Fibroblast of skin of left quadriceps (primary cell): ENCODE results near the gene PFDN2.

Source experiments
- DNase-seq, 2 experiments: peaks; one replicate each; pipeline ENCODE4 v3.0.0-alpha.2; 2013; ENCODE audit warnings: low read depth in 2 of 2

The PFDN2 gene

DNA sequence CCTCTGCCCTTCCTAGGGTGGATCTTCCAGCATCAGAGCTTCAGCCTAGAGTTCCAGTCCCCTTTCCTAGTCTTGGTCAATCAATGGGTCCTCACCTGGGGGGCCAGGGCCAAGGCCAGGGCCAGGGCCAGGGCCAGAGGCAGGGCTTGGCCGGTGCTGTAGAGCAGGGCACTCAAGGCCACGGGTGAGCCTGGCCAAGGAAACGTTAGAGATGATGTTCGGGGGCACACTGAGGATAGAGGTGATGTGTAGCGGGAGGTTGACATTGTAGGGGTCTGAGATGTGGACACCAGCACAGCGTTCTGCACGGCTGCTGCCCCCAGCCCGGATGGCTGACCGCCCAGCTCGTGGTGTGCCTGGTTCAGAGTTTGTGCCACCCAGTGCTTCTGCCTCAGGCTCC, 66.6 kb downstream of the PFDN2 start:
- DNase-seq: no peak
